Left lobe of liver (tissue), 2 donors: ENCODE results near the gene XPNPEP1. TPM values are rescaled to one million over a fixed set of nuclear protein-coding genes. Genes with fewer than 3 reads are reported as not detected.

Experiments
- ATAC-seq: fragments of 200-7000 bp; cut with Tn5 transposase; one replicate; pipeline ENCODE4 v1.9.1; 2020; ENCODE audit warnings: mild to moderate bottlenecking, moderate library complexity
- DNase-seq: peaks from one replicate; pipeline ENCODE4 v3.0.0-alpha.2; 2020; ENCODE audit warnings: low spot score
- total RNA-seq: library from RNA; stranded (reverse); gene quantifications from one replicate; pipeline ENCODE4 v1.2.1, GENCODE V29; 2021
- donor health status: DM: no; HTN: no; CAD: no; lungs with moderate emphysema.
- donor health status: DM: no; HTN: yes; CAD: no.

The XPNPEP1 gene
- total RNA-seq, 1 donor from 2014 or later, result 18.7 TPM

DNA sequence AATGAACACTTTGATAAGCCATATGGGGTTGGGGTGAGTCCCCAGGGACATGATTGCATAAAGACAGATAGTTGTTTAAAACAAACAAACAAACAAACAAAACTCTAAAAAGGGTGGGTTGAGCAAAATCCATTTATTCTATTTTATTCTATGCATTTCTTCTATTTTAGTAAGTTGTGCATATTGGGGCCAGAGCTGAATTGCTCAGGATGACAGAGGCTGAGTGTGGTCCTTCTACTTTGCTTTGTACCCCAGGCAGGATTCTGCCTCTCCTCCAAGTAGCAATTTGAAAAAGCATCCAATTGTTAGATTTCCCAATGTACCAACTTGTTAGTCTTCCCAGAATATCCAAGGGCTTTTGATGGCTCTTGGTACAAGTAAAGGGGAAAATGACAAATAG is 29.2 kb upstream of the XPNPEP1 start:
- no peak for DNase-seq
- ATAC-seq, result no peak

DNA sequence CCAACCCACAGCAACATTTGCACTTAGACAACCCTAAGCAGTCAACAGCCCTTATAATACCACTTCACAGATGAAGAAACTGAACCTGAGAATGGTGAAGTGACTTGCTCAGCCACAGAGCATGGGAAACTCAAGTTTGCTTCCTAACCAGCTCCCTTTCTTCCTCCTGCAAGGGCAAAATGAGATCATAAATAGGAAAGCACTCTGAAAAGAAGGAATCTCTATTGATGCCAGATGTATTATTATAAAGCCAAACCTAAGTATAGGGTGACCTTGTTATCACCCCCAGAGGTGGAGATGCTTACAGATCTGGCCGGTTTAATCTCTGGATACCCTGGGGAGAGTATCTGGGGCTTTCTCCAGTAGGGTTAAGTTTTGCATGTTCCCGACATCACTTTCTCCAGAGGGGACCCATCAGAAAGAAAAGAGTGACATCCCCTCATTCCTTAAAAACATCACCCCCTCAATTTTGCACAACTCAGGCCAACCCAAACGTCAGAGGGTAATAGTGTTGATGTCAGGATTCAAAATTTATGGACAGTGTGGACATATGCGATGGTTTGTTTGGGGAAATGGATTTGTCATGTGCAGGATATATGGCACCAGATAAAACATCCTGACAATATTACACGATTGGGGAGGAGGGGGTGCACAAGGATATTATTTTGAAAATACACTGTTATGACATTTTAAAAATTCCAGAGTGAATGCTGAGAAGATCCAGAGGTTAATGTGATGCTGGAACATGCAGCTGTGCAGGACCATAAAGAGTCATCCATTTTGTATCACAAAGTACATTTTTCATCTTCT is 24.0 kb upstream of the XPNPEP1 start:
- no peak for DNase-seq
- no peak for ATAC-seq

DNA sequence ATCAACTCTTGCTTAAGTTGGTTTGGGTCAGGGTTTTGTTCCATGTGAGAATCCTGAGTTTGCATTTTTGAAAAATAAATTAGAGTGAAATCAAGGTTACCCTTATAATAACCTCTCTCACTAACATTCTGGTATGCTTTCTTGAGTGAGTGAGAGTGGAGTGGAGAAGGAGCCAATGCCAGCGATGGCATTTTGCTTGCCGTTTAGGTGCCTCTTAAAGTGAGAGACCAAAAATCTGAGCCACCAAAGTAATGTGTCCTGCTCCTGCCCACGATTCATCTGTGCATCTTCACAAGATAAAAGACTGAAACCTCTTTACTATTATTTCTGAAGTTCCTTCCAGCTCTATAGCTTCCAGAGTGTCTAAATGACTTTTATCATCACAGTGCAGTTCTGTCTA is 23.4 kb upstream of the XPNPEP1 start:
- DNase-seq (no peak), ATAC-seq (no peak)

DNA sequence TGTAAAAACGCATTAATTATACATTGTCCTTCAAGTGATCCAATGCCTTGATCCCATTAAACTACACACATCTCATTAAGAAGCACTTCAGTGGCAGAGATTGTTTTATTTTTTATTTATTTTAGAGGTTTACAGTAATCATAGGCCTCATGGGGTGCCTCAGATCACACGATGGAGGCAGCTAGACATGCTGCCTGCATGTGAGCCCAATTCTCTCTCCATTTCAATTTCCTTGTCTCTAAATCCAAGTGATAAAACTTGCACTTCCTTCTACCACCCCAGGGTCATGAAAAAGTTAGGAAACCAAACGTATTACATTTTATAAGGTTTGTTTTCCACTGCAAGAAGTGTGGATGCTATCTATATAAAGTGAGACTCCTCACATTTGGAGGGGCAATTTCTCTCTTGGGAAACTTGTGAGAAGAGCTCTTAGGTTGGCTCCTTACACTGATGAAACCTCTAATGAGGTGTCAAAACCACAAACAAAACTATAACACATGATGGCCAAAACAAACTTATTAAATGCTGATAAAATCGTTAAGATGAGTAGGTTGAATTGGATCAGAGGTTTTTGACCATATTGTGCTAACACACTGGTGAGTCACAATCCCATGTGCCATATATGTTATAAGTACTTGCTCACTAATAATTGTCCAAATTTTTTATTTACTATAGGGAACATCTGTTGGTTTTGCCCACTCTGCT is 22.3 kb upstream of the XPNPEP1 start:
- DNase-seq (no peak), ATAC-seq (no peak)

DNA sequence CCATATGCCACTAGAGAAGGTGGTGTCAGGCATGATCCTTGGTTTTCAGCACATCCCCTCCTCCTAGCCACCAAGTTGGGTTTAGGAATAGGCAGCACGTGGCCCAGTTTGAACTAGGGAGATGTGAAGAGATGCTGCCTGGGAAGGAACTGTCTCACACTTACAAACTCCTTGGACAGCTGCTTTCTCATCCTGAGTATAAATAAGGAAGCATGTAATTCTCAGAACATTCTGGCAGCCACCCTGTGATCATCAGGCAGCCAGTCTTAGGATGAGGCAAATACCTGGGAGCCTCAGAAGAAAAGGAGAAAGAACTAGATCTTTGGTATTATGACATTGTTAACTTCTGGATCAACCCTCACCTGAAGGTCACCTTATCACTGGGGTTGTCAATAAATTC is 21.3 kb upstream of the XPNPEP1 start:
- DNase-seq (no peak), ATAC-seq (no peak)

DNA sequence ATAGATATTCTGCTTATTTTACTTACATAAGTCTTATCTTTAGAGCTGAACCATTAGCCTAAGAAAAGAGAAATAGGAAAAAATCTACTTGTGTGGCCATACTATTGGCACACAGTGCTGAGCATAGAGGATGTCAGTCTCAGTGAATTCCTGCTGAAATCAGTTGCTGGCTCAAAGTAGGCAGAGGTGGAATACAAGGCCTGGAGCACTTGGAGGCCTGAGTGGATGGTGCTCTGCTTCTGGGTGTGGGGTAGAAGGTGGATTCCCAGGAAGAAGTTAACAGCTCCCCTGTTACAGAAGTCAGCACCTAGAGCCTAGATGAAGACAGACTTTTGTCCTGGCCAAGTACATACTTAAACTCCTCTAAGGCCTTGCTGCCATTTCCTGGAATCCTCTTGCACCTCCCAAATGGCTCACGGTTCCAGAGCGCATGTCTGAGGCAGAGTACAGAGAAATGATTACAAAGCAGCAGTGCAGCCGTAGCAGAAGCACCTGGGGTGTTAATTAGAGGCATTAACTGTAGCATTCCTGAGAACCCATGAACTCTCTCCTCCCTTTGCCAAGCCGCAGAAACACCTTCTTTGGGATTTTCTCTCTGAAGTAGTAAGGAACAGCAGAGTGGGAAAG is 18.0 kb upstream of the XPNPEP1 start:
- ATAC-seq (no peak), DNase-seq (no peak)

DNA sequence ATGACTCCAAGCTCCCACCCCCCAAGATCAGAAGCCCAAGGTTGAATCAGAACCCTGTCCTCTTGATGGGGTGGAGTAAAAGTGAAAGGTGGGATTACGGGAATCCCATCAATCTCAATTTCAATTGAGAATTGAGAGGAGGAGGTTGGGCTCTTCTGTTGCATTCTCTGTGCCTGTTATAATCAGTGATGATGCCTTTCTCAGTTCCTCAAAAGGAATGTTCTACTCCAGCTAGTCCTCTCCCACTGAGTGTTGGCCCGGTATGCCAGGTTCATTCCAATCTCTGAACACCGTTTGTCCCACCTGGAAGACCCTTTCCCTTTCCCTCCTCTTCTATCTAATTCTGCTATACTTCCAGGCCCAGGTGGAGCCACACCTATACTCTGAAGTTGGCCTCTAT is 17.2 kb upstream of the XPNPEP1 start:
- DNase-seq, result no peak

DNA sequence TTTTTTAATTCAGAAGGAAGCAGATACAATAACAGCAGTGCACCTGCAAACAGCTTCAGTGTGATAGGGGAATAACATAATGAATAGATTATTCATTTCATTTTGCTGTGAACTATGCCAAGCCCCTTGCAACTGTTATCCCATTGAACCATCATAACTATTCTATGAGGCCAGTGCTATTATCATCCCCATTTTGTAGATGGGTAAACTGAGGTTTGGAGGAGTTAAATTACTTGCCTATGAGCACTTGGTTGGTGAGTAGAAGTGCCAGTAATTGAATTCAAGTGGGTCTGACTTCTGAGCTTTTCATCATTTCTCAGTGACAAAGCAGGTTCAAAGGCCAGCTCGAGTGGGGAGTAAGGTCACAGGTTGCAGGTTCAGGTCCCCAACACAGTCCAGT is 16.8 kb upstream of the XPNPEP1 start:
- ATAC-seq (no peak), DNase-seq (no peak)

More for the DNA sequence above, 17.2 kb upstream of the XPNPEP1 start:
- no peak for ATAC-seq

DNA sequence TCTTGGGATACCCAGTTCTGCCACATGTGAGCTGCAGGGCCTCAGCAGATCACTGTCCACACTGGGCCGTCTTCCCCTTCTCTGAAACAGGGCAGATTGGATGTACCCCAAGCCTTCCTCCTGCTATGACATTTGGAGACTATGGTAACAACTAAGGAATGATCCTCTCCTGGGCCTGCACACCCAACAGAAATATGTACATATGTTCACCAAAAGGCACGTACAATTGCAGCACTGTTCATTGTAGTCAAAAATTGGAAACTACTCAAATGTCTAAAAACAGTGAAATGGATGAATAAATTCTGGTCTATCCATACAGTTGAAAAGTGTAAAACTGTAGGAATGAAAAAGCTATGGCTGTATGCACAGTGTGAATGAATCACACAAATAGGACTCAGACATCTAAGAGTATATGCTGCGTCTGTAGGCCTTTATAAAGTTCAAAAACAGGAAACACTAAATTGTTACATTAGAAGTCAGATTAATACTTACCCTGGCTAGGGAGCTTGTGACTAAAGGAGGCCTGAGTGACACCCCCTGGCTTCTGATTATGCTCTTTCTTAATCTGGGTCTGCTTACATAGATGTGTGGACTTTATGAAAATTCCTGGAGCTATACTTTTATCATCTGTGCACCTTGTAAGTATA is 16.1 kb upstream of the XPNPEP1 start:
- ATAC-seq (no peak), DNase-seq (no peak)

DNA sequence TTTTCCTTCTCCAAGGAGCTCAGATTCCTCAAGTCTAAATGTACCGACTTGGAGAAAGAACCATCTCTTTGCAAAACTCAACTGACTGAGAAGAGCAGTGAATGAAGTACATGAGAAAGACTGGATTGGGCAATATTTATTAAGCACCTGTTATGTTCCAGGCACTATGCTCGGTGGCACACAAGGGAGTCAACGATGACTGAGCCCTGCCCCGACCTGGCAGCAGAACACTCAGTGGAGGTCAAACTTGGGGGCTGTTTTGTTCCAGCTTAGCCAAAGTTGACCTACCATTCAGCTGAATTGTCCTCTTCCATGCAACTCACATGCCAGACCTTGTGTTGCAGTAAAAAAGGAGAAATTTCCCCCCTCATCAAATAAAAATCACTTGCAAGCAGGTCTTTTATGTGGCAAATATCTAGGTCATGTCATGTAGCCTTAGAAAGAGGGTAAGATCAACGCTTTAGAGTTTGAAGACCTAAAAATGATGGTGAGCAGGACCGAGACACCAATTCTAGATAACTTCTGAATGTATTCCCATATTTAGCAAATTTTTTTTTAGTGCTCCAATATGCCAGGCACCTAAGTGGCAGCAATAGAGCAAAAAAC is 14.3 kb upstream of the XPNPEP1 start:
- peak; percentile 25 for ATAC-seq
- DNase-seq, result no peak

DNA sequence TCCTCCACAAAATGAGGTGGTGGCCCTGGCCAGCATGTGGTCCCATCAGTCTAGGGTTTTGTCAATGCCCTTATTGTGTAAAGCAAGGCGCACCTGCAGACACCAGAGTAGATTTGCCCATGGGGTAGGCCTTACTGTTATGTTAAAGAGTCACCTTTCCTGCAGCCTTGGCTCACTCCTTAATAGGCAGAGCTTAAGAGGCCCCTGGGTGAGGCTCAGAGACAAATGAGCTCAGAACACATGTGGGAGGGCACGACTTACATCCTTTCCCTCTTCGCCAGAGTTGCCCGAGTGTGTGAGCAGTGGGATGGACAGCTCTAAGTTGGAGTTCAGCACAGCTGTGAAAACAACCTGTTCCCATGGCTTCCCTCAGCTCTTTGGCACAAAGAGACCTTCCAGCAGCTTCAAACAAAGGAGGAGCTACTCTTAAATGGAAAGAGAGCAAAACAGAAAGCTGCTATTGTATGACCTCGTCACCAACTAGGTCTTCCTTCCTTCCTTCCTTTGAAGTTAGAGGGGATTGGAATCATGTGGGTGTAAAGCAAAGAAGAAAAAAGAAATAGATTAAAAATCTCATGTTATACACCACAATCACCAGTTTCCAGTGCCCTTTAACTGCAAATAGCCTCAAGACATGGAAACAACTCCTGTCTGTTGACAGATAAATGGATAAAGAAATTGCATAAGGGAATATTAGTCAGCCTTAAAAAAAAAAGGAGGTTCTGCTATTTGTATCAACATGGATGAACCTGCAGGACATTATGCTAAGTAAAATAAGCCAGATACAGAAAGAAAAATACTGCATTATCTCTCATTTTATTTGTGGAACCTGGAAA is 11.9 kb upstream of the XPNPEP1 start:
- no peak for DNase-seq
- ATAC-seq, result peak; percentile 50

DNA sequence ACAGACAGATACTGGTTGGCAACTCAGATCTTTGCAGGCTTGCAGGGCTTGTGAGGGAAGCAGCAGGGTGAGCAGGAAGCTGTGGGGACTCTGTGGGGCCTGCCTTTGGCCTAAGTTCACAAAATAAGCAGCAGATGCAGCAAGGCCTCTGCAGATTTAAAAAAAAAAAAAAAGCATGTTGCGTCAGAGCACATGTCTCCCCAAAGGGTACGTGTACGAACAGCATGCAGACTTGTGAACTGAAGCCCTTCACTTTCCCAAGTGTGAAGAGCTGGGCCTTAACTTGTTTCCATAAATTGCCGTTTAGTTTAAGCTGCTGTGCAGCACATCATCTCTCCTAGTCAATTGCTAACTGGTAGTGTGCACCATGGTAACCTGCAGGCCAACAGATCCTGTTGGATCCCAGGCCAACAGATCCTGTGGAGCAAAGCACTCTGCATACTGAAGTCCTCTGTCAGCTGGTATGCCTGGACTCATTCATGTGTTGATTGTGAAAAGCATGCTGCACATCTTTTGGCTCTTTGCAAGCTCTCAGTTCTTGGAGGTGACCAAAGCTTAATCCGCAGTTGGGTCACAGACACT is 10.8 kb upstream of the XPNPEP1 start:
- ATAC-seq, result no peak
- no peak for DNase-seq

DNA sequence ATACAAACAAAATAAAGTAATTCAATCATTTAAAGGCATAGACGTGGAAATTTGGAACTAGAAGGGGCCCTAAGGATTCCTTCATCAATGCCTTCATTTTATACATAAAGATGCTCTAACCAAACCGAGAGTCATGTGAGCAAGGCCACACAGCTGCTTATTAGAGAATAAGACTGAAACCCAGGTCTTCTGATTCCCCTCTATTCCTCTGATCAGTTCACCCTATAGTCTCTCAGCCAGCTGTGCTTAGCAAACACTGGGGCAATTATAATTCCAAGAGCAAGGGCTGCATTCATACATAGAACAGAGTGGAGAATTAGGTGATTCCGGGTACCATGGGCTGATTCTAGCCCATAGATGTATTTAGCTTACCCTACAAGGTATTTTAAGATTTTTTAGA is 9.7 kb upstream of the XPNPEP1 start:
- ATAC-seq, result no peak
- no peak for DNase-seq

DNA sequence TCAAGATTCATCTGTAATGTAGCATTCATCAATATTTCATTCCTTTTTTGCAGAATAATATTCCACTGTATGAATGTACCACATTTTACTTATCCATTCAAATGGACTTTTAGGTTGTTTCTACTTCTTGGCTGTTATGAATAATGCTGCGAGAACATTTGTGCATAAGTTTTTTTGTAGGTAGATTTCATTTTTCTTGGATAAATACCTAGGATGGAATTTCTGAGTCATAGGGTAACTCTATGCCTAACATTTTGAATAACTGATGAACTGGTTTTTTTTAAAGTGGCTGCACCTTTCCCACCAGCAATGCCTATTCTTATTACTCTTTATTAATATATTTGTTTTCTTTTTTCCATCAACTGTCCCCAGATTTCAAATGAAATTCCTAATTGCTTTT is 9.1 kb upstream of the XPNPEP1 start:
- DNase-seq, result no peak
- no peak for ATAC-seq

DNA sequence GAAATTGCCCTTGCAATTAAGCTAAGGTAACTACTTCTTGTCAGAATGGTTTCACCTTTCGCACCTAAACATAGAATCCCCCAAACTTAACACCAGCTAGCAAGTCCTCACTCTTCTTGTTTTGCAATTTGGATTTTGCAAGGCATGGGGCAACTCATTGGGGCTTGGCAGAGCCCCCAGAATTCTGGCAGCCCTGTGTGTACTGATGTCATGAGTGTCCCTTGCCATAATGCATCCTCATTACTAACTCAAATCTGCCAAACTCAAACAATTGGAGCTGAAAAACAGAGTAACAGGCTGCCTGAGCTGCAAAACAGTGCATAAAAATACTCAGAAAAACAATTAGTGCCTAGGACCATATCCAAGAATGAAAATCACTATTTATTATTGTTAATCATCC is 7.9 kb upstream of the XPNPEP1 start:
- ATAC-seq, result peak; percentile 86

DNA sequence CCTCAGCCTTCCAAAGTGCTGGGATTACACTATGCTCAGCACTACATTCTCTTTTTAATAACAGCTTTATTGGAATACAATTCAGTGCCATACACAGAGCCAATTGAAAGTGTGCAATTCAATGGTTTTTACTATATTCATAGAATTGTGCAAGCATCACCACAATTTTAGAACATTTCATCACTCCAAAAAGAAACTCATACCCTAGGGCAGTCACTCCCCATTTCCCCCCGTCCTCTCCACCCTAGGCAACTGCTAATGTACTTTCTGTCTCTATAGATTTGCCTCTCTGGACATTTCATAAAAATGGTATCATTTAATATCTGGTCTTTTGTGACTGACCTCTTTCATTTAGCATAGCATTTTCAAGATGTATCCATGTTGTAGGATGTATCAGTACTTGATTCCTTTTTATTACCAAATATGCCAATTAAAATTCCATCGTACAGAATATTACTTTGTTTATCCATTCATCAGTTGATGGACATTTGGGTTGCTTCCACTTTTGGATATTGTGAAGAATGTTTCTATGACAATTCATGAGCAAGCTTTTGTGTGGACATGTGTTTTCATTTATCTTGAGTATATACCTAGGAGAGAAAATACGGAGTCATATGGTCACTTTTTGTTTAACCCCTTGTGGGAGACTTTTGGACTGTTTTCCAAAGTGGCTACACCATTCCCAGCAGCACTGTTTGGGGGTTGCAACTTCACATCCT is 6.3 kb upstream of the XPNPEP1 start:
- no peak for ATAC-seq

More for the DNA sequence above, 7.9 kb upstream of the XPNPEP1 start:
- DNase-seq, result peak; percentile 75

DNA sequence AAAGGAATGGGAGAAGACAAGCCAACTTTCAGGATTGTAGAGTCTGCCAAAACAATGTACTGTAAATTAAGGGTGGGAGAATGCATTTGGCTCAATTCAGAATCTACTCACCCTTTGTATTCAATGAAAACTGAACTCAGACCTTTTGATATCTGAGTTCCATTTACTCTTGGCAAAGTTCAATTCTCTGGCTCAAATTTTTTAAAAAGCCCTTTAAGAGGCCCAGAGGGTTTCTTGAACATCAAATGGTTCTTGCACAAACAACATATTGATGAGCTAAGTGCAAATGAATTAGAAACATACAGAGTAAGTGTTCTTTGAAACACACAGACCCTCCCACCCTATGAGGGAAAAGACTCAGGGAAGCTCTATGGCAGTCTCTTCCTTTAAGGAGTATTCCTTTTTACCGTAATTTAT is 5.2 kb upstream of the XPNPEP1 start:
- DNase-seq (no peak), ATAC-seq (no peak)

More for the DNA sequence above, 6.3 kb upstream of the XPNPEP1 start:
- no peak for DNase-seq

DNA sequence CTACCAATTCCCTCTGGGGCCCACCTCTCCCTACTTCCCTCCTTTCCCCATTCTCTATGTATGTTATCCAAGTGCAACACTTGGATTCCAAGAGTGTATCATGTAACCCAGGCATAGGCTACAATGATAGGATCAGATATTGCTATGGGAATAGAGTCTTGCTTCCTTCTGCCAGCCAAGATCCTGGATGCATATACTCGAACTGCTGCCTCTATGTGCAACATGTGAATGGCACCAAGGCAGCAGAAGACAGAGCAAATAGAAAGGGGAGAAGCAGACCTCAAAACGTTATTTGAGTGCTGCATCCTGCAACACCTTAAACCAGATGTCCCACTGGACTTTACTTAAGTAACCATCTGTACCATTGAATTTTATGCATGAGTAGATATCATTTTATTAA is 3.5 kb upstream of the XPNPEP1 start:
- ATAC-seq (no peak), DNase-seq (no peak)
